Keratinocyte (primary cell): ENCODE measurements around the gene ZNF185. TPM values are rescaled to one million over a fixed set of nuclear protein-coding genes. Genes with fewer than 3 reads are reported as not detected.

Source experiments
- DNase-seq: peaks from one replicate; pipeline ENCODE4 v3.0.0-alpha.2; 2011; ENCODE audit warnings: low read depth, missing footprints, low spot score
- FAIRE-seq: peaks from 2 replicates; lab custom pipeline; 2011; peaks lifted over from hg19 to GRCh38; lab: Jason Lieb, UNC
- H2AFZ ChIP-seq: 2 replicates; pipeline ENCODE4 v1.6.0; 2012; ENCODE audit warnings: low read length, control low read depth, inconsistent platforms; ENCODE audit not compliant: control insufficient read depth
- H3K27ac ChIP-seq: 2 replicates; pipeline ENCODE4 v1.5.1; 2011; ENCODE audit warnings: low read length; ENCODE audit not compliant: control insufficient read depth, insufficient read depth
- H3K27me3 ChIP-seq: 3 replicates; pipeline ENCODE4 v1.6.0; 2011; ENCODE audit warnings: low read length; ENCODE audit not compliant: control insufficient read depth, insufficient read depth; ENCODE audit errors: extremely low read depth
- H3K36me3 ChIP-seq, 2 experiments: 2 replicates in 1 of 2; 3 replicates in 1 of 2; pipeline ENCODE4 v1.5.1; 2011; ENCODE audit warnings: low read length in 2 of 2, mild to moderate bottlenecking in 1 of 2; ENCODE audit not compliant: control insufficient read depth in 2 of 2, insufficient read depth in 2 of 2; ENCODE audit errors: extremely low read depth in 1 of 2
- H3K4me1 ChIP-seq: 3 replicates; pipeline ENCODE4 v1.5.1; 2011; ENCODE audit warnings: low read length; ENCODE audit not compliant: control insufficient read depth, insufficient read depth; ENCODE audit errors: extremely low read depth
- H3K4me2 ChIP-seq: 3 replicates; pipeline ENCODE4 v1.6.0; 2011; ENCODE audit warnings: low read depth, low read length; ENCODE audit not compliant: control insufficient read depth, insufficient read depth; ENCODE audit errors: extremely low read depth
- H3K4me3 ChIP-seq, 3 experiments: fragments of 200-600 bp in 1 of 3; sonication (generic) in 1 of 3; 2 replicates in 2 of 3; 3 replicates in 1 of 3; pipeline ENCODE4 v1.5.1; 2011 to 2016; ENCODE audit warnings: low read length in 3 of 3, mild to moderate bottlenecking in 3 of 3, control low read depth in 2 of 3, inconsistent platforms in 1 of 3, low read depth in 1 of 3, mixed read lengths in 1 of 3, mixed run types in 1 of 3, moderate library complexity in 1 of 3; ENCODE audit not compliant: control insufficient read depth in 2 of 3, insufficient read depth in 2 of 3; ENCODE audit errors: extremely low read depth in 1 of 3
- H3K79me2 ChIP-seq: 2 replicates; pipeline ENCODE4 v1.6.0; 2012; ENCODE audit warnings: low read length; ENCODE audit not compliant: control insufficient read depth, insufficient read depth
- H3K9ac ChIP-seq: 3 replicates; pipeline ENCODE4 v1.6.0; 2011; ENCODE audit warnings: low read length; ENCODE audit not compliant: control insufficient read depth, insufficient read depth; ENCODE audit errors: extremely low read depth
- H3K9me1 ChIP-seq: 3 replicates; pipeline ENCODE4 v1.6.0; 2011; ENCODE audit warnings: low read length; ENCODE audit not compliant: control insufficient read depth, insufficient read depth; ENCODE audit errors: extremely low read depth
- H3K9me3 ChIP-seq: 2 replicates; pipeline ENCODE4 v1.5.1; 2012; ENCODE audit warnings: low read depth, low read length; ENCODE audit not compliant: control insufficient read depth
- H4K20me1 ChIP-seq: 3 replicates; pipeline ENCODE4 v1.6.0; 2011; ENCODE audit warnings: low read length; ENCODE audit not compliant: control insufficient read depth, insufficient read depth; ENCODE audit errors: extremely low read depth
- CTCF ChIP-seq, 3 experiments: IDR thresholded peaks in 1 of 3; conservative IDR thresholded peaks in 1 of 3; optimal IDR thresholded peaks in 1 of 3; 2 replicates in 2 of 3; 3 replicates in 1 of 3; pipeline versions ENCODE3 to v1.5.1; 2011; ENCODE audit warnings: low read length in 3 of 3, mild to moderate bottlenecking in 3 of 3, moderate library complexity in 2 of 3, control low read depth in 1 of 3, inconsistent platforms in 1 of 3; ENCODE audit not compliant: insufficient read depth in 2 of 3; ENCODE audit errors: extremely low read depth in 1 of 3
- EZH2 ChIP-seq: IDR thresholded peaks from one replicate; pipeline ENCODE4 v1.6.1; 2012; ENCODE audit warnings: inconsistent platforms, mild to moderate bottlenecking, low read length, moderate library complexity
- dilution Hi-C: fragments of 300-500 bp; cut with MboI; formaldehyde crosslinking; loops from one replicate; pipeline ENCODE4 v1.7.0; 2020; ENCODE audit warnings: low sequenced_read_pairs; ENCODE audit not compliant: extremely low pct_ligation_motif_present
- polyA plus RNA-seq, 5 experiments: library from polyadenylated mRNA; depleted of rRNA in 3 of 5; stranded (reverse) in 3 of 5; stranded (forward) in 1 of 5; unstranded in 1 of 5; fragments of >200 nt; gene quantifications; 1 replicate in 1 of 5; 2 replicates in 3 of 5; 3 replicates in 1 of 5; pipeline versions ENCODE4 v1.2.1 to v1.2.3, GENCODE V29; 2011 to 2012; ENCODE audit warnings: missing spikeins in 2 of 5, low read depth in 1 of 5, low replicate concordance in 1 of 5

The ZNF185 gene
- polyA plus RNA-seq, 1 donor (not counting 4 experiments of a cell fraction or from before 2014, with no cell fraction given) = 55.6 TPM

GRCh38 chrX:152893980-152894610 lies 3.8 kb upstream of the ZNF185 start:
- TF ChIP-seq EZH2 (no peak), CTCF (optimal IDR thresholded peaks at IDR 0.05 in 1 of 3, IDR thresholded peaks at IDR 0.05 in 1 of 3, conservative IDR thresholded peaks at IDR 0.05 in 1 of 3; ENCODE audit: extremely low read depth in 1 of 3, insufficient read depth in 2 of 3, low read length in 3 of 3) (no peak)
- Histone ChIP-seq H4K20me1 (no peaks in the 10 kb centered on the region), H3K9me3 (no peaks in the 10 kb centered on the region), H3K79me2 (no peaks in the 10 kb centered on the region), H3K27me3 (no peaks in the 10 kb centered on the region), H3K36me3 (no peaks in the 10 kb centered on the region), H2AFZ (peak overlapping the region; percentile 37), H3K27ac (peak overlapping the region; percentile 36), H3K9ac (peak overlapping the region; percentile 4), H3K9me1 (no peaks in the 10 kb centered on the region), H3K4me1 (peaks cover 45% of the 10 kb centered on the region), H3K4me3 (no peak overlapping the region), H3K4me2 (peak overlapping the region; percentile 10)
- dilution Hi-C loops = no loop called here
- FAIRE-seq (no peak), DNase-seq (no peak)

- dilution Hi-C loops = no loop called here
- H3K4me2 ChIP-seq = peak overlapping the region; percentile 2
- DNase-seq = no peak
- TF ChIP-seq CTCF (optimal IDR thresholded peaks at IDR 0.05 in 1 of 3, IDR thresholded peaks at IDR 0.05 in 1 of 3, conservative IDR thresholded peaks at IDR 0.05 in 1 of 3; ENCODE audit: extremely low read depth in 1 of 3, insufficient read depth in 2 of 3, low read length in 3 of 3) (no peak), EZH2 (no peak)
- H3K27ac ChIP-seq = no peak overlapping the region
- H3K4me3 ChIP-seq = no peak overlapping the region
- H3K9ac ChIP-seq = no peak overlapping the region
- H3K9me1 ChIP-seq = no peaks in the 10 kb centered on the region
- H3K79me2 ChIP-seq = no peaks in the 10 kb centered on the region
- H3K4me1 ChIP-seq = peaks cover 45% of the 10 kb centered on the region
- H3K27me3 ChIP-seq = no peaks in the 10 kb centered on the region
- no peaks in the 10 kb centered on the region for H4K20me1 ChIP-seq
- H3K36me3 ChIP-seq = no peaks in the 10 kb centered on the region
- no peaks in the 10 kb centered on the region for H3K9me3 ChIP-seq
- no peak for FAIRE-seq
- H2AFZ ChIP-seq = no peak overlapping the region
Measured at GRCh38 chrX:152895121-152895520, 2.7 kb upstream of the ZNF185 start.
